ENCODE measurements around the gene RSF1.

The RSF1 gene

GRCh38 chr11:77806415-77806814 is 14.1 kb downstream of the RSF1 start:
- DNase-seq (ENCODE audit: low read depth in 4 of 4, low spot score in 1 of 4), result no peak

- no peak for DNase-seq (ENCODE audit: low read depth in 4 of 4, low spot score in 1 of 4)
Observed at GRCh38 chr11:77801477-77801876, 19.0 kb downstream of the RSF1 start.

GRCh38 chr11:77800449-77800848 is 20.1 kb downstream of the RSF1 start:
- no peak for DNase-seq (ENCODE audit: low read depth in 4 of 4, low spot score in 1 of 4)

GRCh38 chr11:77799338-77799737 is 21.2 kb downstream of the RSF1 start:
- DNase-seq (ENCODE audit: low read depth in 4 of 4, low spot score in 1 of 4), result no peak

GRCh38 chr11:77793972-77794371 is 26.6 kb downstream of the RSF1 start:
- DNase-seq (ENCODE audit: low read depth in 4 of 4, low spot score in 1 of 4), result no peak

- DNase-seq (ENCODE audit: low read depth in 4 of 4, low spot score in 1 of 4), result no peak
Observed at GRCh38 chr11:77791301-77791700, 29.2 kb downstream of the RSF1 start.

GRCh38 chr11:77789731-77790476 is 30.6 kb downstream of the RSF1 start:
- no peak for DNase-seq (ENCODE audit: low read depth in 4 of 4, low spot score in 1 of 4)

- DNase-seq (ENCODE audit: low read depth in 4 of 4, low spot score in 1 of 4), result no peak
Observed at GRCh38 chr11:77789061-77789730, 31.3 kb downstream of the RSF1 start.

GRCh38 chr11:77784572-77784971 is 36.0 kb downstream of the RSF1 start:
- no peak for DNase-seq (ENCODE audit: low read depth in 4 of 4, low spot score in 1 of 4)

GRCh38 chr11:77783025-77783424 is 37.5 kb downstream of the RSF1 start:
- DNase-seq (ENCODE audit: low read depth in 4 of 4, low spot score in 1 of 4), result no peak

GRCh38 chr11:77779935-77780334 is 40.6 kb downstream of the RSF1 start:
- no peak for DNase-seq (ENCODE audit: low read depth in 4 of 4, low spot score in 1 of 4)

- no peak for DNase-seq (ENCODE audit: low read depth in 4 of 4, low spot score in 1 of 4)
Observed at GRCh38 chr11:77778549-77778948, 42.0 kb downstream of the RSF1 start.

- DNase-seq (ENCODE audit: low read depth in 4 of 4, low spot score in 1 of 4), result no peak
Observed at GRCh38 chr11:77778118-77778517, 42.4 kb downstream of the RSF1 start.

GRCh38 chr11:77776455-77776854 is 44.1 kb downstream of the RSF1 start:
- DNase-seq (ENCODE audit: low read depth in 4 of 4, low spot score in 1 of 4), result no peak

GRCh38 chr11:77775936-77776335 is 44.6 kb downstream of the RSF1 start:
- no peak for DNase-seq (ENCODE audit: low read depth in 4 of 4, low spot score in 1 of 4)

GRCh38 chr11:77771135-77771534 is 49.4 kb downstream of the RSF1 start:
- DNase-seq (ENCODE audit: low read depth in 4 of 4, low spot score in 1 of 4), result no peak

GRCh38 chr11:77770629-77771028 is 49.9 kb downstream of the RSF1 start:
- no peak for DNase-seq (ENCODE audit: low read depth in 4 of 4, low spot score in 1 of 4)

- DNase-seq (ENCODE audit: low read depth in 4 of 4, low spot score in 1 of 4), result no peak
Observed at GRCh38 chr11:77762426-77762825, 58.1 kb downstream of the RSF1 start.

GRCh38 chr11:77761491-77761890 is 59.0 kb downstream of the RSF1 start:
- DNase-seq (ENCODE audit: low read depth in 4 of 4, low spot score in 1 of 4), result no peak

GRCh38 chr11:77758331-77758730 is 62.2 kb downstream of the RSF1 start:
- no peak for DNase-seq (ENCODE audit: low read depth in 4 of 4, low spot score in 1 of 4)

- DNase-seq (ENCODE audit: low read depth in 4 of 4, low spot score in 1 of 4), result no peak
Observed at GRCh38 chr11:77753230-77753629, 67.3 kb downstream of the RSF1 start.

- no peak for DNase-seq (ENCODE audit: low read depth in 4 of 4, low spot score in 1 of 4)
Observed at GRCh38 chr11:77752516-77752915, 68.0 kb downstream of the RSF1 start.

Measured in stimulated activated CD4-positive, alpha-beta T cell treated with anti-CD3 and anti-CD28 coated beads, Interleukin-1b, Interleukin-23, amount 100 ng/mL, for 24 hours (primary cell).